IPS-20b (cell line): ENCODE measurements around the gene MIA2.
"Not testable (repeated sequence)": the region's sequence is repeated elsewhere in the genome, so short reads cannot be mapped to it uniquely, and the experiment has no call there.

Source experiments
- H3K27ac ChIP-seq: one replicate; pipeline ENCODE4 v1.5.1; 2013; ENCODE audit warnings: low read length
- H3K27me3 ChIP-seq: 2 replicates; pipeline ENCODE4 v1.6.1; 2013; ENCODE audit warnings: mild to moderate bottlenecking, low read length, inconsistent platforms; ENCODE audit not compliant: insufficient read depth
- H3K36me3 ChIP-seq: 2 replicates; pipeline ENCODE4 v1.6.1; 2013; ENCODE audit warnings: low read depth, mild to moderate bottlenecking, inconsistent platforms, low read length, moderate library complexity; ENCODE audit not compliant: insufficient read depth
- H3K4me1 ChIP-seq: 2 replicates; pipeline ENCODE4 v1.6.1; 2013; ENCODE audit warnings: mild to moderate bottlenecking, control low read depth, inconsistent platforms, low read length, moderate library complexity; ENCODE audit not compliant: insufficient read depth
- H3K4me3 ChIP-seq: 2 replicates; pipeline ENCODE4 v1.5.1; 2013; ENCODE audit warnings: mild to moderate bottlenecking, low read length, inconsistent platforms
- H3K9ac ChIP-seq: 2 replicates; pipeline ENCODE4 v1.6.1; 2013; ENCODE audit warnings: low read depth, mild to moderate bottlenecking, inconsistent platforms, low read length, moderate library complexity
- H3K9me3 ChIP-seq: 2 replicates; pipeline ENCODE4 v1.6.1; 2013; ENCODE audit warnings: mild to moderate bottlenecking, low read depth, low read length, inconsistent platforms; ENCODE audit not compliant: insufficient read depth

MIA2 gene

DNA sequence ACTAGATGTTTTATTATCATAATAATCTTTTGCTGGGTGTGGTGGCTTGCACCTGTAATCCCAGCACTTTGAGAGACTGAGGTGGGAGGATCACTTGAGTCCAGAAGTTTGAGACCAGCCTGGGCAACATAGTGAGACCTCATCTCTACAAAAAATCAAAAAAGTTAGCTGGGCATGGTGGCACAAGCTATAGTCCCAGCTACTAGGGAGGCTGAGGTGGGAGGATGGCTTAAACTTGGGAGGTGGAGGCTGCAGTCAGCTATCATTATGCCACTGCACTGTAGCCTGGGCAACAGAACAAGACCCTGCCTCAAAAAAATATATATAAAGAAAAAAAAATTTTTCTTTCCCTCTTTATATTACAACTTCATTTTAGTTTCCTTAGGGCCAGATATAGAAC is 1.8 kb downstream of the MIA2 start:
- not testable (repeated sequence) for H3K9ac ChIP-seq, H3K27ac ChIP-seq, H3K4me1 ChIP-seq, H3K4me3 ChIP-seq, H3K9me3 ChIP-seq, H3K36me3 ChIP-seq, H3K27me3 ChIP-seq

- Histone ChIP-seq H3K4me1 (no peaks in the 10 kb centered on the region), H3K36me3 (no peaks in the 10 kb centered on the region)
These were observed 7.1 kb downstream of the MIA2 start for GRCh38 chr14:39240769-39241168.

DNA sequence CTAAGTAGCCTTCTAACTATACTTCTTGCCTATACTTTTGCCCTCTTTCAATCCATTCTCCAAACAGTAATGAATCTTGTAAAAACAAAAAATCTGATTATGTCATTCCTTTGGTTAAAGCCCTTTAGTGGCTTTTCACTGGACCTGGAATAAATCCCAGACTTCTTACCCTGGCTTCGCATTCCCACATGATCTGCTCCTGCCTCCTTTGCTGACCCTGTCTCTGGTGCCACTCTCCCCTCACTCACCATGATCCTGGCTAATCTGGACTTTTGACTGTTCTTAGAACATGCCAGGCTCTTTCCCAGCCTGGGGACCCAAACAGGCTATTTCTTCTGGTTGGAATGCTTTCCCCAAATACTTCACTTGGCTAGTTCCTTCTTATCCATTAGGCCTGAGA is 7.9 kb downstream of the MIA2 start:
- Histone ChIP-seq H3K4me3 (no peak overlapping the region), H3K9ac (no peak overlapping the region), H3K4me1 (no peaks in the 10 kb centered on the region), H3K27me3 (no peaks in the 10 kb centered on the region), H3K27ac (no peak overlapping the region), H3K36me3 (no peaks in the 10 kb centered on the region), H3K9me3 (no peaks in the 10 kb centered on the region)

More at GRCh38 chr14:39240769-39241168, 7.1 kb downstream of the MIA2 start:
- H3K9me3 ChIP-seq, result no peaks in the 10 kb centered on the region
- no peak overlapping the region for H3K27ac ChIP-seq
- H3K27me3 ChIP-seq, result no peaks in the 10 kb centered on the region
- H3K4me3 ChIP-seq, result no peak overlapping the region
- no peak overlapping the region for H3K9ac ChIP-seq

DNA sequence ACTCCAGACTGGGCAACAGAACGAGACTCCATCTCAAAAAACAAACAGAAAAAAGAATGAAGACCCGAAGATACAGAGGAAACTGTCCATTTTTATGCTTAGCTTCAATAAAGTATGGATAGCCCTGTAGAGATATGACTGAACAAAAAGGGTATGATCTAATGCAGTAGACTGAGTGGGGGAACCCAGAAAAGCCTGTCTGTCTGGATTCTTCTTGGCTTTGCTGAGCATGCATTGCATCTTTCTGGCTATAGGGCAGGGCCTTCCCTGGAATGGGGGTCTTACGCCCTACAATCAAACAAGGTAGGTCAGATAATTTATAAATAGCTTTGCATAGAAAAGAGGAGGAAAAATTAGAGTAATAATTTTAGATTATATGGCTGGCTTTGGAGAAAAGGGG is 10.1 kb downstream of the MIA2 start:
- H3K4me1 ChIP-seq, result no peaks in the 10 kb centered on the region
- no peak overlapping the region for H3K4me3 ChIP-seq
- no peaks in the 10 kb centered on the region for H3K27me3 ChIP-seq
- no peak overlapping the region for H3K9ac ChIP-seq
- H3K9me3 ChIP-seq, result no peaks in the 10 kb centered on the region
- H3K27ac ChIP-seq, result no peak overlapping the region
- H3K36me3 ChIP-seq, result no peaks in the 10 kb centered on the region

GRCh38 chr14:39246618-39247017 is 12.9 kb downstream of the MIA2 start:
- Histone ChIP-seq H3K9me3 (no peaks in the 10 kb centered on the region), H3K9ac (no peak overlapping the region), H3K4me3 (no peak overlapping the region), H3K4me1 (no peaks in the 10 kb centered on the region), H3K36me3 (no peaks in the 10 kb centered on the region), H3K27ac (no peak overlapping the region), H3K27me3 (no peaks in the 10 kb centered on the region)

GRCh38 chr14:39247256-39247655 is 13.5 kb downstream of the MIA2 start:
- Histone ChIP-seq H3K9me3 (no peaks in the 10 kb centered on the region), H3K4me1 (no peaks in the 10 kb centered on the region), H3K27ac (no peak overlapping the region), H3K9ac (no peak overlapping the region), H3K4me3 (no peak overlapping the region), H3K27me3 (no peaks in the 10 kb centered on the region), H3K36me3 (no peaks in the 10 kb centered on the region)

- Histone ChIP-seq H3K9ac (no peak overlapping the region), H3K4me1 (no peaks in the 10 kb centered on the region), H3K27me3 (no peaks in the 10 kb centered on the region), H3K27ac (no peak overlapping the region), H3K4me3 (no peak overlapping the region), H3K9me3 (no peaks in the 10 kb centered on the region), H3K36me3 (no peaks in the 10 kb centered on the region)
These were observed 17.8 kb downstream of the MIA2 start for GRCh38 chr14:39251547-39251946.

GRCh38 chr14:39257388-39257787 is 23.7 kb downstream of the MIA2 start:
- H3K9me3 ChIP-seq, H3K27ac ChIP-seq, H3K4me1 ChIP-seq, H3K9ac ChIP-seq, H3K27me3 ChIP-seq, H3K36me3 ChIP-seq, H3K4me3 ChIP-seq: not testable (repeated sequence)

GRCh38 chr14:39258782-39259545 is 25.2 kb downstream of the MIA2 start:
- Histone ChIP-seq H3K4me1 (no peaks in the 10 kb centered on the region), H3K36me3 (no peaks in the 10 kb centered on the region), H3K27ac (no peak overlapping the region), H3K4me3 (no peak overlapping the region), H3K9ac (no peak overlapping the region), H3K27me3 (no peaks in the 10 kb centered on the region), H3K9me3 (no peaks in the 10 kb centered on the region)

DNA sequence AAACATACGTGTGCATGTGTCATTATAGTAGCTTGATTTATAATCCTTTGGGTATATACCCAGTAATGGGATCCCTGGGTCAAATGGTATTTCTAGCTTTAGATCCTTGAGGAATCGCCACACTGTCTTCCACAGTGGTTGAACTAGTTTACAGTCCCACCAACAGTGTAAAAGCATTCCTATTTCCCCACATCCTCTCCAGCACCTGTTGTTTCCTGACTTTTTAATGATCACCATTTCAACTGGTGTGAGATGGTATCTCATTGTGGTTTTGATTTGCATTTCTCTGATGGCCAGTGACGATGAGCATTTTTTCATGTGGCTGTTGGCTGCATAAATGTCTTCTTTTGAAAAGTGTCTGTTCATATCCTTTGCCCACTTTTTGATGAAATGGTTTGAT is 26.4 kb downstream of the MIA2 start:
- H3K9ac ChIP-seq, H3K27ac ChIP-seq, H3K4me1 ChIP-seq, H3K9me3 ChIP-seq, H3K27me3 ChIP-seq, H3K36me3 ChIP-seq, H3K4me3 ChIP-seq: not testable (repeated sequence)

DNA sequence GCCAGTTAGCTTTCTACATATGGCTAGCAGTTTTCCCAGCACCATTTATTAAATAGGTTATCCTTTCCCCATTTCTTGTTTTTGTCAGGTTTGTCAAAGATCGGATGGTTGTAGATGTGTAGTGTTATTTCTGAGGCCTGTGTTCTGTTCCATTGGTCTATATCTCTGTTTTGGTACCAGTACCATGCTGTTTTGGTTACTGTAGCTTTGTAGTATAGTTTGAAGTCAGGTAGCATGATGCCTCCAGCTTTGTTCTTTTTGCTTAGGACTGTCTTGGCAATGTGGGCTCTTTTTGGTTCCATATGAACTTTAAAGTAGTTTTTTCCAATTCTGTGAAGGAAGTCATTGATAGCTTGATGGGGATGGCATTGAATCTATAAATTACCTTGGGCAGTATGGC is 28.5 kb downstream of the MIA2 start:
- H3K9me3 ChIP-seq, result not testable (repeated sequence)

DNA sequence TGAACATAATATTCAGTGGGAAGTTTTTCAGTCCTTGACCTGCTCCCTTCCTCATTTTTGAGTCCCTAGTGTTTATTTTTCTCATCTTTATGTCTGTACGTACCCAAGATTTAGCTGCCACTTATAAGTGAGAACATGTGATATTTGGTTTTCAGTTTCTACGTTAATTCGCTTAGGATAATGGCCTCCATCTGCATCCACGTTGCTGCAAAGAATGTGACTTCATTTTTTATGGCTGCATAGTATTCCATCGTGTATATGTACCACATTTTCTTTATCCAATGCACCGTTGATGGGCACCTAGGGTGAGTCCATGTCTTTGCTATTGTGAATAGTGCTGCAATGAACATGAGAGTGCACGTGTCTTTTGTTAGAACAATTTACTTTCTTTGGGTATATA is 30.3 kb downstream of the MIA2 start:
- no peak overlapping the region for H3K27ac ChIP-seq
- no peaks in the 10 kb centered on the region for H3K9me3 ChIP-seq
- H3K27me3 ChIP-seq, result peaks cover 14% of the 10 kb centered on the region
- H3K9ac ChIP-seq, result no peak overlapping the region
- no peaks in the 10 kb centered on the region for H3K36me3 ChIP-seq
- peaks cover 8% of the 10 kb centered on the region; the same call in 1 of the 2 replicates for H3K4me1 ChIP-seq
- no peak overlapping the region for H3K4me3 ChIP-seq

More for the DNA sequence above, 28.5 kb downstream of the MIA2 start:
- not testable (repeated sequence) for H3K27me3 ChIP-seq, H3K4me1 ChIP-seq, H3K27ac ChIP-seq, H3K36me3 ChIP-seq, H3K9ac ChIP-seq, H3K4me3 ChIP-seq
